HG03045 (cell line): ENCODE data around the gene UROC1.

Source experiments
- ATAC-seq: cut with Tn5 transposase; IDR thresholded peaks from one replicate; pipeline ENCODE4 v1.9.1; 2021; ENCODE audit warnings: mild to moderate bottlenecking, moderate library complexity; ENCODE audit not compliant: unreplicated experiment

Gene UROC1

DNA sequence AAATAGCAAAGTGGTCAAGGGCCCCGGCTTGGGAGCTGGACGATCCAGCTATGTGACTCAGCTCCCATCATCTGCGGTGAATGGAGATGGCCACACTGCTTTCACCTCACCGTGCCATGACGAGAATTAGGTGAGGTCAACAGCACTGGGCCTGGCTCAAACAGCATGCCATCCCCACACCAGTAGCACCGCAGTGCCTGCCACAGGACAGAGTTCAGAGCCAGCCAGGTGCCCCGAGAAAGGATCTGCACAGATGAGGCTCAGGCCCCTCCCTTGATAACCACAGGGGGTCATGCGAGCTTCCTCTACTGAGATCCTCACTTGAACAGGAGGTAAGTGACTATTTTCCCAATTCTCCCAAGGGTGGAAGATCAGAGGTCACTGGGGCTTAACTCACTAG is 71.3 kb downstream of the UROC1 start:
- ATAC-seq = no peak

DNA sequence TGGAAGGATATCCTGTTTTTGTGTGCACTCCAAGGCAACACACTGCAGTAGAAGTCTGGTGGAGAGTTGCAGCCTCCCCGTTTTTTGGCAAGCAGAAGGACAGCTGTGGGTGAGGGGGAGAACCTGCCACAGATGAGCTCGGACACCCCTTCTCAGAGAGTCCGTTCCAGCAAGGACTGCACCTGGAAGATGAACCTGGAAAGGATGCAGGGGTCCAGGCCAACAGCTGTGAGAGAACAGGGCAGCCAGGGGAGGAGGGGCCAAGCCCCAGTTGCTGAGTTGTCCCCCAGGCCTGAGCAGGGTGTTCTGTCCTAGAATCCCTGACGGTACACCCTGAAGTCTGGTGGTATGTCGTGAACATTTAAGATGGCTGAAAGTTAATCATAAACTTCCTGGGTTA is 72.1 kb downstream of the UROC1 start:
- no peak for ATAC-seq

- no peak for ATAC-seq
These were observed 74.7 kb downstream of the UROC1 start for GRCh38 chr3:126442856-126443242.

DNA sequence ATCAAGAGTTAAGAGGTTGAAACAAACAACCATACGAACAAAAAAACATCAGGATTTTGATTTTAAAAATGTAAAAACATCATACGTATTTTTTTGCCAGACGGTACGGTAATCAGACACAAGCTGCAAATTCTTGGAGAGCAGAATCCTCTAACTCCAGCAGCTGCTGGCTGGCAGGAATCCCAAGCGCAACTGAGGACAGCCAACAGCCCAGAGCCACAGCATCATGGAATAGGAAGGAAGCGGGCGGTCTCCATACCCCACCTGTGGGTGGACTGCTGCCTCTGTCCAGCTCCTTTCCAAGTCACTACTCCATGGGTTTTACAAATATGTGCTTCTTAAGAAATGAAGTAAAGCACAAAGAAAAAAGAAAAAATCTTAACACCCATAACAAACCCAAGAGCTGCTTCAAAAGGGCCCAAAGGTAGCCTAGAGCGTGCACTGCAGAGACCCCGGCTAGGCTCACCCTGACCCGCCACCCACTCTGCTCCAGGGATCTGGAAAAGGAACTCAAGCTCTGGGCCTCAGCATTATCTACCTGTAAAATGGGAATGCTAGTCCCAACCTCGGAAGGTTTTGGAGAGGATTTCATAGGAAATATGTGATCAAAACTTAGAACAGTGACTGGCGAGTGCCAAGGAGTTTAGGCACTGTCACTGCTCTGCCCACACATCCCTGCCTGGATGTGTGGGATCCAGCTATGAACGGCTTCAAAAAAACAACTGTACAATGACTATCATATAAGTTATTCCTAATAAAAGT is 75.3 kb downstream of the UROC1 start:
- no peak for ATAC-seq

- ATAC-seq = no peak
These were observed 76.2 kb downstream of the UROC1 start for GRCh38 chr3:126441256-126441880.

GRCh38 chr3:126440709-126440995 is 76.9 kb downstream of the UROC1 start:
- ATAC-seq = no peak

DNA sequence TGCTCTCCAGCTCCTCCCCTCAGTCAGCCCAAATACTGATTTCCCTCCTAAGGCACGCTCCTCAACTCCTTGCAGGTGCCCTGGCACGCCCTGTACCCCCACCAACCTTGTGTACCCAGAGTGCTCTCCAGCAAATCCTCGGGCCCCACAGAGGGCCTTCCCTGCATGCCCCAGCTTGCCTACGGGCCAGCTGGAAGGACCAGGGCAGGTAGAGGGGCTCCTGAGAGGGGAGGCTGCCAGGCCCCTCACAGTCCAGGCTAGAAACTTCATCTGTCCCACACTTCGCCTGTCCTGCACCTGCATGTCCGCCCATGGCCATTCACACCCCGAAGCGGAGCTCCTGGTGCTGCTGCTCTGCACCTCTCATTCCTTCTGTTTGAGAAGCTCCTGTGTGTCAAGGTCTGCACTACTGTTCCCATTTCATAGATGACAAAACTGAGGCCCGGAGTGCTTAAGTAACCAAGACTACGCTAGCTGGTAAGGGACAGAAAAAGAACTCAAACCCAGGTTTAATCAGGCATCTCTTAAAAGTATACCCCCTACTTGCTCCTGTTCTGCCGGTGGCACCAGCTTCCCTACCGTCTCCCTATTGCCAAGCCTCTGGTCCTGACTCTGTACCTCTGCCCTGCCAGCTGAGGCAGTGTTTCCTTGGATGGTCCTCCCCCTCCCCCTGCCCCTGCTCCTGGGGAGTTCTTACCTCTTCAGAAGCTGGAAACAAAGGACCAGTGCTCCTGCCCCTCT is 77.4 kb downstream of the UROC1 start:
- no peak for ATAC-seq

DNA sequence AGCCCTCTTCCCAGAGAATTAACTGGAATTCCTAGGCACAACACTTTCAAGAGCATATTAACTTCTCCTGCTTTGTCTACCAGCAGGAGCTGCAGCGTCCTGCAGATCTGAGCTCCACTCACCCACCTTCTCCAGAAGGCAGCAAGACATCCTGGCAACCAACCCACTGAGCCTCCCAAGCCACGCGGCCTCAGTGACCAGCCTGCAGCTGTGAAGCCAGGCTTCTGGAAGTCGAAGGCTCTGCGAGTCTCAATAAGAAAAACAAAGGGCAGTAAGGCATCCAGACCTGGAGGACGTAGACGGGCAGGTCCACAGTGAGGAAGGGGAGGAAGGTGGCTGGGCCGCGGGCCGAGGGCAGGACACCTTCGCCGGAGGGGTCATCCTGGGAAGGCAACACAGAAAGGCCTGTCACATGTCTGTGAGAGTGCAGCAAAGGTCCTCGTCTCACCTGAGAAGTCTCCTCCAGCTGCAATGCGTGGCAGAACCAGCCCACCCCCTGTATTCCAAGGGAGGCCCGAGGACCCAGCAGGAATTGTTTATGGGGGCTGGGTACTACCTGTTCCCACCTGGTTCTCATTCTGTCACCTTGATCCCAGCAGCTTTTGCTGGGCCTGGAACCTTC is 78.1 kb downstream of the UROC1 start:
- ATAC-seq = no peak

GRCh38 chr3:126438746-126439145 is 78.8 kb downstream of the UROC1 start:
- no peak for ATAC-seq

GRCh38 chr3:126438186-126438585 is 79.4 kb downstream of the UROC1 start:
- ATAC-seq = no peak

DNA sequence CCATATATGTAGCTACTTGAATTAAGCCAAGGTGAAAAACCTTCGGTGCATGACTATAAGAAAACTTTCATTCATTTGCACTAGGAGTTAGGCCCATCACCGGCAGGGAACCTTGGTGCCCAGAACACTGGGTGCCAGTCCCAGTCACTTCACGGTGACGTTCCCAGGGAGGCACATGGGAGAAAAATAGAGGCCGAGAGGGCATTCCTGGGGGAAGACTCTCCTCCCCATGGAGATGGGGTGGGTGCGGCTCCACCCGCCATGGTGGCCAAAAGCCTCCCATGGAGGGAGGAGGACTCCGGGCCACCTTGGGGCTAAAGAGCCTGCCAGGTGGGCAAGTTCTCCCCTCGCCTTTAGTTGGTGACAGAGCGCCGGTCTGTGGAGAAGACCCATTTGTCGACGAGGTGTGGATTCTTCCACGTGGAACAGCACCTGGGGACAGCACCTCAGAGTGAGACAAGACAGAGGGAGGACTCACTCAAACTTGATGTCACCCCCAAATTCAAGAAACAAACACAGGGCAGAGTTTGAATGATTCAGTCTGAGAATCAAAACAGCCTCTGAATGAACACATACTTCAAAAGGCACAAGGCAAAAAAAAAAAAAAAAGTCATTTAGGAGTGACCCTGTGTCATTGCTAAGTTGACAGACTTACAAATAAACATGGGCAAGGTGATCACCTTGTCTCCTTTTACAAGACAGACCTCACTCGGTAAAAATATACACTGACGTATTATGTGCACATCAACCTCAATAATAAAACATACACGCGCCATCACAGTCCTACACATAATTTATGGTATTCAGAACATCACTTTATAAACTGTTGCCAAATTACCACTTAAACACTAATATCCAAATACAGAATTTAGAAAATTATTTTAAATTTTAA is 80.5 kb downstream of the UROC1 start:
- ATAC-seq = no peak

DNA sequence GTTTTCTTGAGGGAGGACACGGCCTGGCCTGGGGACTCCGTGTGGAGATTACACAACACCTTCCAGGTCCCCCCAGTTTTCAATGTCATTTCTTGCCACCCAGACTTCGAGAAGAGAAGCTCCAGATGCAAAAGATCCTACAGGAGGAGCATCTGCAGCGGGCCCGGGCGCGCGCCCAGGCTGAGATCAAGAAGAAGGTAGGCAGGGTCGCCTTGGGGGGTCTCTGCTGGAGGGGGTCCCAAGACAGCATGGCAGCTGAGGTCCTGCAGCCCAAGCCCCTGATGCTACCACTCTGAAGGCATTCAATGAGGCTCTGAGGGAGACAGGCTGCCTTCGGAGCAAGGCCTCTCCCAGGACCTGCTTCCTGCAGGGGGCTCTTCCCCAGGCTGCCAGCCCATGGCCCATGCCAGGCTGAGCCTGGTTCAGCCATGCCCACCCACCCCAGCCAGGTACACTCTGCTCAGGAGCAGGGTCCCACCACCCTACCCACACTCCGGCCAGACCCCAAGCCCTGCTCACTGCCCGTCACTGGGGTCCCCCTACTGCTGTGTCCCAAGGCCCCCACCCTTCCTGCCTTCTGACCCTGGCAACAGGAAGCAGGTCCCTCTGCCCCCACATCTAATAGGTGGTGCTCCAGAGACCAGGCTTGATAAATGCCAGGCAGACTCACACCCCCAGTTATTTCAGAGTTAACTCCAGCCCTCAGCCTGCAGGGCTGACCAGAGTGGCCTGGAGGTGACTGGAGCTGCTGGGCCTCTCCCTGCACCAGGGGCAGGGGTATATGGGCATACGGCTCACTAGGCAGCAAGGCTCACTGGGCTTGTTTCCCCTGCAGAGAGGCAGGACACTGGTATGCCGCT is 81.9 kb downstream of the UROC1 start:
- no peak for ATAC-seq

DNA sequence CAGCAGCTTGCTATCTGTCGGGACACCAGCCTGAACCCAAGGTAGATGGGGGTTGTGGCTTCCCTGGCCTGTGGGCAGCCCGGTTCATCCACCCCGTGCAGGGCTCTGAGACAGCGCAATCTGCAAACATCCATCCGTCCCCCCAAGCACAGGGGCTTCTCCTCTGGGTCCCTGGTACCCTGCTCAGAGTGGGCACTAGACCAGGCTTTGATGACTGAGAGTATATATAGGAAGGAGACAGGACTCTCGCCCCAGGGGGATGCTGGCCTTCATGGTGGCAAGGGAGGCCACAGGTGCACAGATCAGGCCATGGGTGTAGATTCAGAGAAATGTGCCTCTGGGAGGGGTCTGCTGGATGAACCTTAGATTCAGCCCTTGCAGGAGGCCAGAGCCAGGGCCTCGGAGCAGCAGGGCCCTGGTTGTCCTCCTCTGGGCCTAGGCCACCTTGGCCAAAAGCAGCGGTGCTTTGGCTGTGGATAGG is 82.6 kb downstream of the UROC1 start:
- ATAC-seq = no peak

- ATAC-seq = no peak
These were observed 83.3 kb downstream of the UROC1 start for GRCh38 chr3:126434264-126434590.

GRCh38 chr3:126433496-126434263 is 83.9 kb downstream of the UROC1 start:
- ATAC-seq = no peak

- no peak for ATAC-seq
These were observed 84.5 kb downstream of the UROC1 start for GRCh38 chr3:126433105-126433430.

DNA sequence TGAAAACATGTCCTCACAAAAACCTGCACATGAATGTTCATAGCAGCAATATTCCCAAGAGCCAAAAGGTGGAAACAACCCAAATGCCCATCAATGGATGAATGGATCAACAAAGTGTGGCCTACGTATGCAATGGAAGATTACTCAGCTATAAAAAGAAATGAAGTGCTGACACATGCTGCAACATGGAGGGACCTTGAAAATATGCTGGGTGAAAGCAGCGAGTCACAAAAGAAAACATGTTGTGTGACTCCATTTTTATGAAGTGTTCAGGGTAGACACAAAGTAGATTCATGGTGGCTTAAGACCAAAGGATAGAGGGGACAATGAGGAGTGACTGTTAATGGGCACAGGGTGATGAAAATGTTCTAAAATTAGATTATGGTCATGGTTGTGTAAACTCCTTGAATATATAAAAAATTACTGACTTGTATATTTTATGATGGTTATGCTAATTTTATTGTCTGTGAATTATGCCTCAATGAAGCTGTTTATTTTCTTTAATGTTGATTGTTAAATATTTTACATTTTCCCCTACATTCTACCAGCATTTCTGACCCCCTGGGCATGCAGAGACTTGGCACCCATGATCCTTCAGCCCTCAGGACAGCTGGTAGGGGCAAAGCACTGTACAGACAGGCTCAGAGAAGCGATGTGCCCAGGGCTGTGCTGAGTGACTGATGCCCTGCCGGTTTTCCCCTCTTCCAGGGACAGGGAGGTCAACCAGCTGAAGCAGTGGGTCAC is 85.0 kb downstream of the UROC1 start:
- no peak for ATAC-seq
